RWPE1 (cell line): ENCODE results near the gene HPS1.

Experiments
- CTCF ChIA-PET: fragments of 350-600 bp; sonication (Branson Sonifier 250); formaldehyde crosslinking; extraction: SDS; loops from one replicate; lab custom pipeline; 2021; lab: Yijun Ruan, JAX
- POLR2A ChIA-PET: fragments of 400-600 bp; formaldehyde crosslinking; extraction: SDS; loops from one replicate; lab custom pipeline; 2020; ENCODE audit warnings: antibody characterized with exemption; ENCODE audit not compliant: low non-redundant PET; lab: Yijun Ruan, JAX
- DNase-seq: peaks from one replicate; pipeline ENCODE4 v3.0.0; 2012; ENCODE audit warnings: low spot score
- H3K27ac ChIP-seq: fragments of 450-650 bp; 2 replicates; pipeline ENCODE4 v1.5.1; 2017
- CTCF ChIP-seq: fragments of 450-650 bp; conservative IDR thresholded peaks from 2 replicates; pipeline ENCODE4 v1.5.1; 2017; ENCODE audit warnings: low read depth, mild to moderate bottlenecking

The HPS1 gene

GRCh38 chr10:98458809-98459784 is 12.4 kb upstream of the HPS1 start:
- ChIA-PET CTCF (no interaction called here), POLR2A (no interaction called here)
- H3K27ac ChIP-seq, result no peak overlapping the region
- no peak for TF ChIP-seq CTCF
- no peak for DNase-seq

- ChIA-PET CTCF (no interaction called here), POLR2A (no interaction called here)
- no peak for TF ChIP-seq CTCF
- DNase-seq, result no peak
- no peak overlapping the region for H3K27ac ChIP-seq
These were observed 11.0 kb upstream of the HPS1 start for GRCh38 chr10:98457721-98458120.

GRCh38 chr10:98456686-98457482 is 10.1 kb upstream of the HPS1 start:
- ChIA-PET CTCF (interaction anchor here (1.3 kb wide), 1 partner anchor 10 kb away, joined by 5 read pairs; no protein-coding TSS in a partner anchor), POLR2A (no interaction called here)
- TF ChIP-seq CTCF, result no peak
- H3K27ac ChIP-seq, result no peak overlapping the region
- no peak for DNase-seq

GRCh38 chr10:98456043-98456570 is 9.4 kb upstream of the HPS1 start:
- H3K27ac ChIP-seq, result no peak overlapping the region
- TF ChIP-seq CTCF, result no peak
- ChIA-PET POLR2A (no interaction called here), CTCF (interaction anchor here (1.3 kb wide), 1 partner anchor 11 kb away, joined by 5 read pairs; no protein-coding TSS in a partner anchor)
- DNase-seq, result no peak

- DNase-seq, result no peak
- POLR2A ChIA-PET, result no interaction called here
- CTCF ChIA-PET, result no interaction called here
- H3K27ac ChIP-seq, result no peak overlapping the region
- no peak for TF ChIP-seq CTCF
These were observed 7.0 kb upstream of the HPS1 start for GRCh38 chr10:98453729-98454128.

- POLR2A ChIA-PET, result no interaction called here
- CTCF ChIA-PET, result interaction anchor here (0.6 kb wide), 1 partner anchor 10 kb away, joined by 3 read pairs; no protein-coding TSS in a partner anchor
- DNase-seq, result no peak
These were observed 3.9 kb upstream of the HPS1 start for GRCh38 chr10:98450618-98451017.

More at GRCh38 chr10:98450618-98451017, 3.9 kb upstream of the HPS1 start:
- no peak for TF ChIP-seq CTCF
- no peak overlapping the region for H3K27ac ChIP-seq
